ENCODE results near the gene HNRNPC.
"Not testable (repeated sequence)": the region's sequence is repeated elsewhere in the genome, so short reads cannot be mapped to it uniquely, and the experiment has no call there.

Gene HNRNPC

GRCh38 chr14:21269252-21270046 lies at the start of gene HNRNPC:
TSS of gene HNRNPC (minus strand) at chr14:21269442. CDS start at chr14:21234193, 35,249 bp downstream.
- DNase-seq, result peak; percentile 100

GRCh38 chr14:21317398-21317797 lies 48.2 kb upstream of the HNRNPC start:
- no peak for DNase-seq

DNA sequence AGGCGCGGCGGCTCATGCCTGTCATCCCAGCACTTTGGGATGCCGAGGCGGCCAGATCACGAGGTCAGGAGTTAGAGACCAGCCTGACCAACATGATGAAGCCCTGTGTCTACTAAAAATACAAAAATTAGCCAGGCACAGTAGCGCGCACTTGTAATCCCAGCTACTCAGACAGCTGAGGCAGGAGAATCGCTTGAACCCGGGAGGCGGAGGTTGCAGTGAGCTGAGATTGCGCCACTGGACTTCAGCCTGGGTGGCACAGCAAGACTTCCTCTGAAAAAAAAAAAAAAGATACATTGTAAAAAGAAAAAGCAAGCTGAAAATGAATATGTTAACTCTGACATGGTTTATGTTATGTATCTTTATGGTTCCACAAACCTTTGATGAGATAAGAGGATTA lies 44.3 kb upstream of the HNRNPC start:
- DNase-seq, result no peak

DNA sequence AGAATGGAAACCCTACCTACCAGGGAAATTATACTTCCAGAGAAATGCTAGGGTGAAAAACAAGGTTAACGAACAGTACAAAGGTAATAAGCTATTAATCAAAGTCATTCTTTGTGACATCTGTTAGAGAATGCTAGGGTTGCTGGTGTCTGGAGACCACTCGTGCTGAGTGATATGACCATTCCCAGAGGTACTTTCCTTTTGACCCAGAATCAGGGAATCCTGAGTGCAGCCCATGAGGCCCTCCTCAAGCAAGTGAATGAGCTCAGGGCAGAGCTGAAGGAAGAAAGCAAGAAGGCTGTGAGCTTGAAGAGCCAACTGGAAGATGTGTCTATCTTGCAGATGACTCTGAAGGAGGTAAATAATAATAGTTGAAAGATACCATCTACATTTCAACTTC lies 42.4 kb upstream of the HNRNPC start:
- no peak for DNase-seq

GRCh38 chr14:21309956-21310355 lies 40.7 kb upstream of the HNRNPC start:
- no peak for DNase-seq

- DNase-seq, result no peak
These were observed 40.0 kb upstream of the HNRNPC start for GRCh38 chr14:21309238-21309636.

DNA sequence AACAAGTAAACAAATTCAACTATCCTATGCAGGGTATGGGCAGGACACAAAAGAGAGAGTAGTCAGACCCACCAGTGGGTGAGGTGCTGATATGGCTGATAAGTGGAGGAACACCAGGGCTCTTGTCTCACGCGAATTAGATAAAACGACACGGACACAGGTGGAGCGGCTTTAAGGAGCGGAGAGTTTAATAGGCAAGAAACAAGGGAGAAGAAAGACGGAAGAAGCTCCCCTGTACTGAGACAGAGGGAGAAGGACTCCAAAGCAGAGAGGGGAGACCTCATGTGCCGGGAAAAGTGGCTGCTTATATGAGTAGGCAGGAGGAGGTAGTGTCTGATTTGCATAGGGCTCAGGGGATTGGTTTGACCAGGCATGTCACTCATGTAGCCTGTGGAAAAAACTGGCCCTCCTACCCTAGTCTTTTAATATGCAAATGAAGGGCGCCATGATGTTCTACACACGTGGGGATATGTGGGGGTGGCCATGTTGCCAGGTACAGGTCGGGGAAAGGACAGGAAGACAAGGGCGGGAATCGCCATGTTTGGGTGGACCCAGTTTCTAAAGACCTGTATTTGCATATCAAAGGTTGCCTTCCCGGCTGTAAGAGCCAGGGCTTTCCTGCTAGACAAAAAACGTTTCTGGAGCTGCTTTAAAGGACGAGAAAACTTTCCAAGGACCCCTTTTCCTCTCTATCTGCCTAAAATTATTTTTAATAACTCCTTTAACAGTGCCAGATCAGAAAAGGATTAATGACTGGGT lies 39.4 kb upstream of the HNRNPC start:
- DNase-seq, result peak; percentile 90 to 92

- DNase-seq, result no peak
These were observed 38.9 kb upstream of the HNRNPC start for GRCh38 chr14:21308132-21308478.

- no peak for DNase-seq
These were observed 38.4 kb upstream of the HNRNPC start for GRCh38 chr14:21307637-21308036.

- not testable (repeated sequence) for DNase-seq
These were observed 33.5 kb upstream of the HNRNPC start for GRCh38 chr14:21302836-21303140.

DNA sequence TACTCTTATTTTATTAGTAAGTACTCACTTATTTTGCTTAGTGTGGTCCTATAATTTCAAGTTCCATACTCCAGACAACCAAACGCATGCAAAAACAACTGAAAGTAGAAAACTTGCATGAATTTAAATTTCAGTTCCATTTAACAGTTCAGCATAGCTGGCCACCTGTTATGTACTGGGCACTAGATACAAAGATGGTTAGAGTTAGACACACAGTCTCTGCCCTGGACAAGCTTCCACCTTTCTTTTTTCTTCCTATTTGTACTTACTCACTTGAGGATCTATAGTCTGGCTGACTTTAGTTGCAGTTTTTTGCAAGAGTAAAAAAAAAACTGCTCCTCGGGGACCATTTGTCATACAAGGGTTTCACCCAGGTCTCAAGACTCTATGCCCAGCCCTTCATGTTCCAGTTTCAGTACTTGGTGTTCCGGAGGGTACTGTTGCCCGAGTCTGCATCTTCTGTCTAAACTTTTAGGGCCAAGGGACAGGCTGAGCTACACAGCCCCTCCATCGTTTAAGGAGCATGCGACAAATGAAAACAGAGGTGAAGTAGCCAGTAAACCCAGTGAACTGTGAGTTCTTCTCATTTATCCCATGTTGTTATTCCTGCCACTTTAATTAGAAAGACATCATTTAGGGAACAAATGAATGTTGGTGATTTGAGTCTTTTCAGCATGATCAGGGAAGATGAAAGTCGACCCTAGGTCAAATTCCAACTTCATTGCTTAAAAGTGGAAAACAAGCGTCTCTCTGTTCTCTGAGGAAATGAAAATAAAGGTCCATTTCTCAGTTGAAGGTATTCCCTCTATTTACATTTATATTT lies 33.0 kb upstream of the HNRNPC start:
- no peak for DNase-seq

- DNase-seq, result peak; percentile 59 to 79
These were observed 31.6 kb upstream of the HNRNPC start for GRCh38 chr14:21300892-21301291.

- DNase-seq, result no peak
These were observed 30.4 kb upstream of the HNRNPC start for GRCh38 chr14:21299562-21300130.

GRCh38 chr14:21298358-21298757 lies 29.1 kb upstream of the HNRNPC start:
- DNase-seq, result no peak

GRCh38 chr14:21294026-21294425 lies 24.8 kb upstream of the HNRNPC start:
- DNase-seq, result not testable (repeated sequence)

DNA sequence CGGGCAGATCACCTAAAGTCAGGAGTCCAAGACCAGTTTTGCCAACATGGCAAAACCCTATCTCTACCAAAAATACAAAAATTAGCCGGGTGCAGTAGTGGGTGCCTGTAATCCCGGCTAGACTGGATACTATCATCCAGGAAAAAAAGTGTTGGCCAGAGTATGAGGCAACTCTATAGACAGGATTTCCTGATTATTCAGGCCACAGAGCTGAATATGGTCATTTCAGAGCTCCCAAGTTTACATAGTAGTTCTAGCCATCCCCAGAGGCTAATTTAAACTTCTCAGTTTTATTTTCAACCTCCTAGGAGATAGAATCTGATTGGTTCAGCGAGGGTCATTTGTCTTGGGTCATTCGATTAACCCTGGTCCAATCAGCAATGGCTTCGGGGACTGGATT lies 17.9 kb upstream of the HNRNPC start:
- no peak for DNase-seq

DNA sequence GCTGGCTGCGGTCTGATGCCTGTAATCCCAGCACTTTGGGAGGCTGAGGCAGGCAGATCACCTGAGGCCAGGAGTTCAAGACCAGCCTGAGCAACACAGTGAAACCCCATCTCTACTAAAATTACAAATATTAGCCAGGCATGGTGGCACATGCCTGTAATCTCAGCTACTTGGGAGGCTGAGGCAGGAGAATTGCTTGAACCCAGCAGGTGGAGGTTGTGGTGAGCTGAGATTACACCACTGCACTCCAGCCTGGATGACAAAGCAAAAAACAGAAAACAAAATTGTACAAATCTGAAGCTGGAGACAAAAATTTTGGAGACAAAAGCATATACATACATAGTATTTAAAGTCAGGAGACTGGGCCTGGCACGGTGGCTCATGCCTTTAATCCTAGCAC lies 17.3 kb upstream of the HNRNPC start:
- not testable (repeated sequence) for DNase-seq

- not testable (repeated sequence) for DNase-seq
These were observed 12.7 kb upstream of the HNRNPC start for GRCh38 chr14:21281917-21282316.

DNA sequence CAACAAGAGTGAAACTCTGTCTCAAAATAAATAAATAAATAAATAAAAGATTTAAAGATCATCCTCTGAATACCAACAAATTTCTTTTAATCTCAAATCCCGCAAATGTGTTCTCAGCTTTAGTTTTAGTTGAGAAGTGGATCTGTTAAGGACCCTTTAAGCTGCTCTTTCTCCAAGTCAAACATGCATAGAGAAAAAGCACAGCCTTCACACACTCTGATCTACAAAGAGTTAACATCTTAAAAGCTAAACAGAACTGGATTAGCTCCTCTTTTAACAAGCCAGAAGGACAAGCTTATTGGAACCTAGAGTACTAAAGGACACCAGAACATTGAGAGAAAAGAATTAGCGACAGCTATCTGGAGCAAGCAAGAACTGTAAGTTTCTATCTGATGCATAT lies 10.5 kb upstream of the HNRNPC start, which contains the start of gene RPGRIP1:
TSS of gene RPGRIP1 (plus strand) at position 301 of the 400 bp plus-strand sequence. CDS start 7,894 bp downstream, outside the sequence.
- peak in 1 of 2 experiments; percentile 70 for DNase-seq

DNA sequence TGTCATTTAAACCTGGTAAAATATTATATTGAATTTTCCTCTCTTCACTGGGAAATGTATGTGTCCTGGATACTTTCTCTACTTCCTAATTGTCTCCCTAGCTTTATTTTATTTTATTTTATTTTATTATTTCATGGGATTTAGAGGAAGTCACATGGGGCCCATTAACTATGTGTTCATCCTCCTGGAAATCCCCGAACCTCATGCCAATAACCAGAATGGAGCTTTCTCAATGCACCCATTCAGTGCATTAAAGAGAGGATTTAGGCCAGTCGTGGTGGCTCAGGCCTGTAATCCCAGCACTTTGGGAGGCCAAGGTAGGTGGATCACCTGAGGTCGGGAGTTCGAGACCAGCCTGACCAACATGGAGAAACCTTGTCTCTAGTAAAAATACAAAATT lies 9.4 kb upstream of the HNRNPC start:
- DNase-seq, result no peak

DNA sequence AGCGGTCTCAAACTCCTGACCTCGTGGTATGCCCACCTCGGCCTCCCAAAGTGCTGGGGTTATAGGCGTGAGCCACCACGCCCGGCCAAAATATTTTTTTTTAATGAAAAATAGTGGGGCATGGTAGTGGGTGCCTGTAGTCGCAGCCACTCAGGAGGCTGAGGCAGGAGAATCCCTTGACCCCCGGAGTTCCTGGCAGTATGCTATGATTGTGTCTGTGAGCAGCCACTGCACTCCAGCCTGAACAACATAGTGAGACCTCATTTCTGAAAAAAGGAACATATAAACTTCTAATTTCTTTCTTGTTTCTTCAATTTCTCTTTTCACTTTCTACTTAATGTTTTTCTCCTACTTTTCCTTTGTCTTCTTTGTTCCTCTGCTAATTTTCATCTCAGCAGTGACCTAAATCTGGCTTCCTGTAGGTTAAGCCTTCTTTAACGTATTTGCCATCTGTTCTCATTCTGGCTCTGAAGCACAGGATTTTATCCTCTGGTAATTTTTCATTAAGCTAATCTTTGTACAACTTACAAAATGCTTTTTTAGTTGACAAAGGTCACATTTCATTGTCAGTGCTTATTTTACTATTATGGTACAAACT lies 6.1 kb upstream of the HNRNPC start:
- peak; percentile 75 to 92 for DNase-seq

DNA sequence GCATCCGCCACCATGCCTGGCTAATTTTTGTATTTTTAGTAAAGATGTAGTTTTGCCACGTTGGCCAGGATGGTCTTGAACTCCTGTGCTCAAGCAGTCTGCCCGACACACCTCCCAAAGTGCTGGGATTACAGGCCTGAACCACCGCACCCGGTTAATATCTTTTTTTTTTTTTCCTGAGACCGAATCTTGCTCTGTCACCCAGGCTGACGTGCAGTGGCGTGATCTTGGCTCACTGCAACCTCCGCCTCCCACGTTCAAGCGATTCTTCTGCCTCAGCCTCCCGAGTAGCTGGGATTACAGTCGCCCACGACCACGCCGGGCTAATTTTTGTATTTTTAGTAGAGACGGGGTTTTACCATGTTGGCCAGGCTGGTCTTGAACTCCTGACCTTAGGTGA lies 3.4 kb upstream of the HNRNPC start:
- not testable (repeated sequence) for DNase-seq
